Immature natural killer cell (primary cell): ENCODE data around the gene GCNT2. TPM values are rescaled to one million over a fixed set of nuclear protein-coding genes. Genes with fewer than 3 reads are reported as not detected.

Experiments used
- DNase-seq, 3 donors: peaks; one replicate each; pipeline ENCODE4 v3.0.0; 2022; ENCODE audit warnings: mixed read lengths in 1 of 3
- H3K27ac Mint-ChIP-seq, 6 donors: one replicate each; pipeline ENCODE4 v1.8.0; 2020; ENCODE audit warnings: mixed read lengths in 6 of 6, mild to moderate bottlenecking in 5 of 6, inconsistent platforms in 4 of 6, moderate library complexity in 3 of 6
- H3K27me3 Mint-ChIP-seq, 3 donors: one replicate each; pipeline ENCODE4 v1.8.0; 2020 to 2021; ENCODE audit warnings: low read depth in 3 of 3, mild to moderate bottlenecking in 3 of 3, mixed read lengths in 3 of 3, moderate library complexity in 3 of 3, inconsistent platforms in 1 of 3
- H3K36me3 Mint-ChIP-seq, 3 donors: one replicate each; pipeline ENCODE4 v1.8.0; 2020; ENCODE audit warnings: mixed read lengths in 3 of 3, inconsistent platforms in 2 of 3, mild to moderate bottlenecking in 2 of 3
- H3K4me1 Mint-ChIP-seq, 2 donors: one replicate each; pipeline ENCODE4 v1.8.0; 2020; ENCODE audit warnings: inconsistent platforms in 2 of 2, mild to moderate bottlenecking in 2 of 2, mixed read lengths in 2 of 2, moderate library complexity in 1 of 2
- H3K4me3 Mint-ChIP-seq, 5 donors: one replicate each; pipeline ENCODE4 v1.8.0; 2020; ENCODE audit warnings: mild to moderate bottlenecking in 5 of 5, mixed read lengths in 5 of 5, inconsistent platforms in 3 of 5, moderate library complexity in 3 of 5
- H3K9me3 Mint-ChIP-seq, 6 donors: one replicate each; pipeline ENCODE4 v1.8.0; 2020; ENCODE audit warnings: mild to moderate bottlenecking in 6 of 6, mixed read lengths in 6 of 6, inconsistent platforms in 4 of 6, moderate library complexity in 3 of 6
- polyA plus RNA-seq, 3 donors: library from polyadenylated mRNA; unstranded; fragments of 300-500 nt; fragmentation: Illumina TruSeq; gene quantifications; one replicate each; pipeline ENCODE4 v1.2.3, GENCODE V29; 2021

The GCNT2 gene
- polyA plus RNA-seq, 3 donors from 2014 or later, result 0.47 to 0.64 TPM; not detected in 1

- Mint-ChIP-seq H3K36me3 (no peaks in the 10 kb centered on the region), H3K4me3 (no peak overlapping the region), H3K9me3 (no peaks in the 10 kb centered on the region), H3K4me1 (no peaks in the 10 kb centered on the region), H3K27me3 (no peaks in the 10 kb centered on the region), H3K27ac (no peak overlapping the region)
- no peak for DNase-seq
Measured at GRCh38 chr6:10583509-10583901, 62.4 kb downstream of the GCNT2 start.

GRCh38 chr6:10584607-10585006, 63.5 kb downstream of the GCNT2 start:
- H3K36me3 Mint-ChIP-seq, result no peaks in the 10 kb centered on the region
- no peaks in the 10 kb centered on the region for H3K4me1 Mint-ChIP-seq
- H3K27me3 Mint-ChIP-seq, result no peaks in the 10 kb centered on the region
- H3K27ac Mint-ChIP-seq, result no peak overlapping the region
- no peak for DNase-seq
- H3K9me3 Mint-ChIP-seq, result no peaks in the 10 kb centered on the region
- H3K4me3 Mint-ChIP-seq, result no peak overlapping the region

- no peak for DNase-seq
- Mint-ChIP-seq H3K9me3 (no peaks in the 10 kb centered on the region), H3K36me3 (no peaks in the 10 kb centered on the region), H3K4me3 (no peak overlapping the region), H3K27ac (peak overlapping the region in 1 of 6 donors; percentile 22), H3K4me1 (no peaks in the 10 kb centered on the region), H3K27me3 (no peaks in the 10 kb centered on the region)
Measured at GRCh38 chr6:10585209-10585845, 64.2 kb downstream of the GCNT2 start.

- no peaks in the 10 kb centered on the region for H3K36me3 Mint-ChIP-seq
- no peak for DNase-seq
- no peak overlapping the region for H3K4me3 Mint-ChIP-seq
- no peaks in the 10 kb centered on the region for H3K4me1 Mint-ChIP-seq
- no peaks in the 10 kb centered on the region for H3K27me3 Mint-ChIP-seq
- no peaks in the 10 kb centered on the region for H3K9me3 Mint-ChIP-seq
- H3K27ac Mint-ChIP-seq, result peak overlapping the region in 1 of 6 donors; percentile 27
Measured at GRCh38 chr6:10586302-10586701, 65.2 kb downstream of the GCNT2 start.

GRCh38 chr6:10587656-10588406, 66.7 kb downstream of the GCNT2 start:
- H3K4me3 Mint-ChIP-seq, result no peak overlapping the region
- H3K27ac Mint-ChIP-seq, result no peak overlapping the region

GRCh38 chr6:10588562-10589428, 67.6 kb downstream of the GCNT2 start:
- H3K27me3 Mint-ChIP-seq, result peaks cover 0 to 2% (median 0%) of the 10 kb centered on the region in 3 donors
- H3K4me3 Mint-ChIP-seq, result no peak overlapping the region
- H3K9me3 Mint-ChIP-seq, result no peaks in the 10 kb centered on the region
- H3K36me3 Mint-ChIP-seq, result no peaks in the 10 kb centered on the region
- no peak for DNase-seq
- no peak overlapping the region for H3K27ac Mint-ChIP-seq
- H3K4me1 Mint-ChIP-seq, result no peaks in the 10 kb centered on the region

More at GRCh38 chr6:10587656-10588406, 66.7 kb downstream of the GCNT2 start:
- H3K27me3 Mint-ChIP-seq, result peaks cover 0 to 2% (median 0%) of the 10 kb centered on the region in 3 donors
- H3K9me3 Mint-ChIP-seq, result no peaks in the 10 kb centered on the region
- peak; percentile 51 to 65 (median 55) for DNase-seq
- H3K36me3 Mint-ChIP-seq, result no peaks in the 10 kb centered on the region
- no peaks in the 10 kb centered on the region for H3K4me1 Mint-ChIP-seq

GRCh38 chr6:10589429-10589727, 68.2 kb downstream of the GCNT2 start:
- H3K4me3 Mint-ChIP-seq, result no peak overlapping the region
- H3K27ac Mint-ChIP-seq, result no peak overlapping the region
- no peaks in the 10 kb centered on the region for H3K4me1 Mint-ChIP-seq
- no peaks in the 10 kb centered on the region for H3K9me3 Mint-ChIP-seq
- no peak for DNase-seq
- H3K36me3 Mint-ChIP-seq, result no peaks in the 10 kb centered on the region
- H3K27me3 Mint-ChIP-seq, result peaks cover 0 to 2% (median 2%) of the 10 kb centered on the region in 3 donors

- Mint-ChIP-seq H3K4me1 (no peaks in the 10 kb centered on the region), H3K36me3 (no peaks in the 10 kb centered on the region), H3K4me3 (no peak overlapping the region), H3K9me3 (no peaks in the 10 kb centered on the region), H3K27me3 (peaks cover 2 to 4% (median 3%) of the 10 kb centered on the region in 3 donors), H3K27ac (no peak overlapping the region)
- DNase-seq, result no peak
Measured at GRCh38 chr6:10589983-10590382, 68.8 kb downstream of the GCNT2 start.

GRCh38 chr6:10591422-10592160, 70.4 kb downstream of the GCNT2 start:
- H3K9me3 Mint-ChIP-seq, result no peaks in the 10 kb centered on the region
- H3K36me3 Mint-ChIP-seq, result no peaks in the 10 kb centered on the region
- peaks cover 4% of the 10 kb centered on the region in 3 donors for H3K27me3 Mint-ChIP-seq
- H3K27ac Mint-ChIP-seq, result no peak overlapping the region
- no peak overlapping the region for H3K4me3 Mint-ChIP-seq
- DNase-seq, result no peak
- H3K4me1 Mint-ChIP-seq, result no peaks in the 10 kb centered on the region

GRCh38 chr6:10595731-10596664, 74.8 kb downstream of the GCNT2 start:
- Mint-ChIP-seq H3K9me3 (no peaks in the 10 kb centered on the region), H3K36me3 (no peaks in the 10 kb centered on the region), H3K4me3 (no peak overlapping the region), H3K27me3 (peaks cover 4 to 8% (median 6%) of the 10 kb centered on the region in 3 donors), H3K4me1 (no peaks in the 10 kb centered on the region), H3K27ac (no peak overlapping the region)
- no peak for DNase-seq

- H3K4me3 Mint-ChIP-seq, result no peak overlapping the region
- H3K4me1 Mint-ChIP-seq, result no peaks in the 10 kb centered on the region
- DNase-seq, result no peak
- no peaks in the 10 kb centered on the region for H3K36me3 Mint-ChIP-seq
- H3K27me3 Mint-ChIP-seq, result peaks cover 2 to 8% (median 6%) of the 10 kb centered on the region in 3 donors
- H3K27ac Mint-ChIP-seq, result no peak overlapping the region
- H3K9me3 Mint-ChIP-seq, result no peaks in the 10 kb centered on the region
Measured at GRCh38 chr6:10597499-10598001, 76.4 kb downstream of the GCNT2 start.

- no peaks in the 10 kb centered on the region for H3K36me3 Mint-ChIP-seq
- H3K4me1 Mint-ChIP-seq, result no peaks in the 10 kb centered on the region
Measured at GRCh38 chr6:10598084-10598960, 77.2 kb downstream of the GCNT2 start.

More at GRCh38 chr6:10598084-10598960, 77.2 kb downstream of the GCNT2 start:
- H3K9me3 Mint-ChIP-seq, result no peaks in the 10 kb centered on the region
- H3K4me3 Mint-ChIP-seq, result no peak overlapping the region
- DNase-seq, result no peak
- H3K27me3 Mint-ChIP-seq, result peaks cover 2 to 8% (median 6%) of the 10 kb centered on the region in 3 donors
- H3K27ac Mint-ChIP-seq, result no peak overlapping the region
